GM20431 (cell line): Measurements from ENCODE around the gene FKBP5.
"Not testable (repeated sequence)": the region's sequence is repeated elsewhere in the genome, so short reads cannot be mapped to it uniquely, and the experiment has no call there.

Experiments used
- in situ Hi-C: fragments of 300-500 bp; cut with MseI, MboI; formaldehyde crosslinking; loops from one replicate; pipeline ENCODE4 v1.15.0; 2020; ENCODE audit warnings: low sequenced_read_pairs; ENCODE audit not compliant: unreplicated experiment

The FKBP5 gene

DNA sequence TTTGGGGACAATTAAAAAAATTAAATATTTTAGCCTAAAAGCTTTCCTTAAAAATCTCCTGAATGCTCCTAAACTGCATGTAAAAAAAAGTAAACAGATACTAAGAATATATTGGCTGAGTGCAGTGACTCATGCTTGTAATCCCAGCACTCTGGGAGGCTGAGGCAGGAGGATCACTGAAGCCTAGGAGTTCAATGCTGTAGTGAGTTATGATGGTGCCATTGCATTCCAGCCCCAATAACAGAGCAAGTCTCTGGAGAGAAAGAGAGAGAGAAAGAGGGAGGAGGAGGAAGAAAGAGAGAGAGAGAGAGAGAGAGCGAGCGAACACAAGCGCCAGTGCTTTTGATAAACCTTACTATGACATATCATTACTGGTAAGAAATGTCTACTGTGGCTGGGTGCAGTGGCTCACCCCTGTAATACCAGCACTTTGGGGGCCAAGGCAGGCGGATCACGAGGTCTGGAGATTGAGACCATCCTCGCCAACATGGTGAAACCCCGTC lies 58.8 kb downstream of the FKBP5 start:
- in situ Hi-C loops = no loop called here

DNA sequence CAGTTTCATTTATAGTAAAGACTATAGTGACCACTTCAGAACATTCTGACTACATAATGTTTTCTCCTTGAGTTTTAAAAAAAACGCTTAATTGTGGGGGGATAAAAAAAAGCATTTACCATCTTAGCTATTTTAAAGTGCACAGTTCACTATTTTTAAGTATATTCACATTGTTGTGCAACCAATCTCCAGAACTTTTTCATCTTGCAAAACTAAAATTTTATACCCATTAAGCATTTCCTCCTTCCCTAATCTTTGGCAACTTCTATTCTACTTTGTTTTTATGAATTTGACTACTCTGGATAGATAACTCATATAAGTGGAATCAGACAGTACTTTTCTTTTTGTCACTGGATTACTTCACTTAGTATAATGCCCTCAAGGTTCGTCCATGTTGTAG lies 62.3 kb downstream of the FKBP5 start:
- in situ Hi-C loops = no loop called here

DNA sequence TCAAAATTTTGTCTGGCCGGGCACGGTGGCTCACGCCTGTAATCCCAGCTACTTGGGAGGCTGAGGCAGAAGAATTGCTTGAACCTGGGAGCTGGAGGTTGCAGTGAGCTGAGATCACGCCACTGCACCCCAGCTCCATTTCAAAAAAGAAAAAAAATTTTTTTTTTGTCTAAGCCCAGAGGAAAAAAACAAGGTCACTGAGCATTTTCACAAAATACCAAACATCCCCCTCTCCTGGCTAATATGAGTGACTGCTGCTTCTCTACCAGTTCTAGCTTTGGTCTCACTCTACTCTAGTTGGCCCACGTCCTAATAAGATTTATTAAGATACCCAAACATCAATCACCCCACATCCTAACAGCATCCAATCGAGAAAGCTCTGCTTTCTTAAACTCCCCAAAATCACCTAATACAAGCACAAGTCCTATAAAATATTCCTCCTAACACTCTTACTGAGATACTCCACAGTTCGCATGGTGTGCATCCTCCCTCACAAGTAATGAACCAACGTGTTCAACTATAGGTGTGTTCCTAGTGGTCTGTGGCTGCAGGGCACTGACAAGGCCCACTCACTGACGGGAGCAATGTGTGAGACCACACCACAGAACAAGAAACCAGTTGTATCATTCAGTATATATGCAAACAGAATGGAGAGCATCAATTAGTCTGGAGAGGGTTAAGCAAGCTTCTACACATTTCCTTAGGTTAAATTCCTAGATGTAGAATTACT lies 64.2 kb downstream of the FKBP5 start:
- in situ Hi-C loops = no loop called here

DNA sequence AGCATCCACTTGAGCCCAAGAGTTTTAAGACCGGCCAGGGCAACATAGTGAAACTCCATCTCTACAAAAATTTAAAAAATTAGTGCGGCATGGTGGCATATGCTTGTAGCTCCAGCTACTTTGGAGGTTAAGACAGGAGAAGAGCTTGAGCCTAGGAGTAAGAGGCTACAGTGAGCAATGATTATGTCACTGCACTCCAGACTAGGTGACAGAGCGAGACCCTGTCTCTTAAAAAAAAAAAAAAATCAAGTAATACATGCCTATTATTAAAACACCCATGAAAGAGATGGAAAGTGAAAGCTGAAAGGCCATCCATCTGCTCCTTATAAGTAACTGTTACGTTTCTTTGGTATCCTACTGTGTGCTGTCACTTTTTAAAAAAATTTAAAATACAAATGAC lies 66.4 kb downstream of the FKBP5 start:
- in situ Hi-C loops = no loop called here

DNA sequence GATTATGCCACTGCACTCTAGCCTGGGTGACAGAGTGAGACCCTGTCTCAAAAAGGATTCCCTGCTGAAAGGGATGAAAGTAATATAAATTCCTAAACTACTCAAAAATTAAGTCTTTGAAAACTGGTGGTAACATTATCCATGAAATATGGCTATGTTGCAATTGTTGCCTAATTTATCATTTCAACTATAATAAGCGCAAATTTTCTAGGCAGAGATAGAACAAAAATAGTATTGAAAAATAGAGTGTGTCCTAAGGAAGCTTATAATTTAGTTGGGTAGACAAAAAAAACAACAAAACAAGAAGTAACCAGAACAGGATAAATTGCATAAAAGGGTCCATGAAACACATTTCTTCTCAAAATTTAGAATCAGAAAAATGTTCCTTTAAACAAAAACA lies 68.0 kb downstream of the FKBP5 start:
- in situ Hi-C loops = no loop called here

DNA sequence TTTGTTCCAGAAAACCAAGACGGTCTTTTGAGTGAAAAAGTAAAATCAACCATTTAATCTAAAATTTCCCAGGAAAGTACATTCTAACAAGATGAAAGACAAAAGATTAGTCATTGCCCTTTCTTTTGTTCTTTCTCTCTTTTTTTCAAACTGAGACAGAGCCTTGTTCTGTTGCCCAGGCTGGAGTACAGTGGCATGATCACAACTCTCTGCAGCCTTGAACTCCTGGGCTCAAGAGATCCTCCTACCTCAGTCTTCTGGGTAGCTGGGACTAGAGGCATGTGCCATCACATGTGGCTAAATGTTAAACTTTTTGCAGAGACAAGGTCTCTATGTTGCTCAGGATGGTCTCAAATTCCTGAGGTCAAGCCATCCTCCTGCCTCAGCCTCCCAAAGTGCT lies 75.0 kb downstream of the FKBP5 start:
- in situ Hi-C loops = no loop called here

DNA sequence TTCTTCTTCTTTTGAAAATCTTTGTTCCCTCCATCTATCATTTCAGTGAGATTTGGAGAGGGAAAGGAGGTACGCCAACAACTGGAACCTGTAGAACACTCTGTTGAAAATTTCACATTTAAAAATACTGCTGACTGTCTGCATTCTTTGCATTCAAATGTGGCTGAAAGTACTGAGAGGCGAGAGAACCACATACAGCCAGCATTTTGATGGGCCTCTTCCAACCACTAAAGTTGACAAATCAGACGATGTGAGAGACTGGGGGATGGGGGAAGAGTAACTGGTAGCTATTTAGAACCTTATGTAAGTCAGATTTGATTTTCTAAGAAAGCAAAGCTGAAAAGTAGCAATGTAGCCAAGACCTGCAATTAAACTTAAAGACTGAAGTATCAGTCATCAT lies 77.5 kb downstream of the FKBP5 start:
- in situ Hi-C loops = no loop called here

DNA sequence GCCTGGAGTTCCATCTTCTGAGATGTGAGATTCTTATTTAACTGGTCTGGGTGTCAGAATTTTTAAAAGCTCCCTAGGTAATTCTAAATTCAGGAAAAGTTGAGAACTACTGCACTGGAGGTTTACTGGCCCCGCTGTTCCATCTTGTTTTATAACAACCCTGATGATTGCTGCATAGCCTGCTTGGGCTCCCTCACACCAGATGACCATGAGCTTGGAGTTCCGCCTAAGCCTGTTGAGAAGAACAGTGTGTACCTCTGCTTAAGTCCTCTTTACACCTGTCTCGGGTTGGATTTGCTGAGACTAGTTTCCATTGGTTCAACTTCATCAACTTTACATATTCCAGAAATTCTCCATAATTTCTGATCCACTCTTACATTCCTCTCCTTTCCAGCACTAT lies 77.9 kb downstream of the FKBP5 start:
- in situ Hi-C loops = no loop called here

DNA sequence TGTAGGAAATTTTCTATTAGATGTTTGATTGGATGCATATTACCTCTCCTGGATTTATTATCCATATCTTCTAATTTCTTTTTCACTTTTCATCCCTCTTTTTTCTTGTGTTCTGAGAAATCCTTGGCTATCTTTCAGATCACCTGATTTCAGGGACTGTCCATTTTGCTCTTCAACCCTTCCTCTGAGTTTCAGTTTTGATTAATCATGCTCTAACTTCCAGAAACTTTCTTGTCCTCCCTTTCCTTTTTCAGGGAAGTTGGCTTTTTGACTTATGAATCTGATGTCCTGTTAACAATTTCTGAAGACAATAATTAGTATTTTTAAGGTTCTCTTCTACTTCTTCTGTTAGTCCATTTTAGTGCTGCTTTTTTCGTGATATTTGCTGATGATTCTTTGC lies 79.1 kb downstream of the FKBP5 start:
- in situ Hi-C loops = no loop called here

DNA sequence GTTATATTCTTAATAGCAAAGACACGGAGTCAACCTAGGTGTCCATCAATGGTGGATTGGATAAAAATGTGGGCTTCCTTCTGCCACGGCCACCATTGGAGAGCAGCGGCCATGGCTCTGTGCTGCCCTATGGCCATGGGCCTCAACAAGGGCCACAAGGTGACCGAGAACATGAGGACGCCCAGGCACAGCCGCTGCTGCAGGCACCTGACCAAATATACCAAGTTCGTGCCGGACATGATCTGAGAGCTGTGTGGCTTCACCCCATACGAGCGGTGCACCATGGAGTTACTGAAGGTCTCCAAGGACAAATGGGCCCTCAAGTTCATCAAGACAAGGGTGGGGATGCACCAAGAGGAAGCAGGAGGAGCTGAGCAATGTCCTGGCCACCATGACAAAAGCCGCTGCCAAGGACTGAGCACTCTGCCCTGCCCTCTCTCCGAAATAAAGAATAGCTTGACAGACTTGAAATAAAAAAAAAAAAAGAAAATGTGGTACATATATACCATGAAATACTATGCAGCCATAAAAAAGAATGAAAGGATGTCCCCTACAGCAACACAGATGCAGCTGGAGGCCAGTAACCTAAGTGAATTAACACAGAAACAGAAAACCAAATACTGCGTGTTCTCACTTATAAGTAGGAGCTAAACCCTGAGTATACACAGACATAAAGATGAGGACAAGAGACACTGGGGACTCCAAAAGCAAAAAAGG lies 81.0 kb downstream of the FKBP5 start:
- in situ Hi-C loops = no loop called here

DNA sequence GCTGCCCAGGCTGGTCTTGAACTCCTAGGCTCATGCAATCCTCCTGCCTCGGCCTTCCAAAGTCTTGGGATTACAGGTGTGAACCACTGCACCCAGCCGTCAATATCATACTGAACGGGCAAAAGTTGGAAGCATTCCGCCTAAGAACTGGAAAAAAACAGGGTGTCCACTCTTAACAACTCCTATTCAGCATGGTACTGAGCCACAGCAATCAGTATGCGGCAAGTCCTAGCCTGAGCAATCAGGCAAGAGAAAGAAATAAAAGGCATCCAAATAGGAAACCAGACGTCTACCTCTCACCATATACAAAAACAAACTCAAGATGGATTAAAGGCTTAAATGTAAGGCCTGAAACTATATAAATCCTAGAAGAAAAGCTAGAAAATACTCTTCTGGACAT lies 83.1 kb downstream of the FKBP5 start:
- in situ Hi-C loops = no loop called here

DNA sequence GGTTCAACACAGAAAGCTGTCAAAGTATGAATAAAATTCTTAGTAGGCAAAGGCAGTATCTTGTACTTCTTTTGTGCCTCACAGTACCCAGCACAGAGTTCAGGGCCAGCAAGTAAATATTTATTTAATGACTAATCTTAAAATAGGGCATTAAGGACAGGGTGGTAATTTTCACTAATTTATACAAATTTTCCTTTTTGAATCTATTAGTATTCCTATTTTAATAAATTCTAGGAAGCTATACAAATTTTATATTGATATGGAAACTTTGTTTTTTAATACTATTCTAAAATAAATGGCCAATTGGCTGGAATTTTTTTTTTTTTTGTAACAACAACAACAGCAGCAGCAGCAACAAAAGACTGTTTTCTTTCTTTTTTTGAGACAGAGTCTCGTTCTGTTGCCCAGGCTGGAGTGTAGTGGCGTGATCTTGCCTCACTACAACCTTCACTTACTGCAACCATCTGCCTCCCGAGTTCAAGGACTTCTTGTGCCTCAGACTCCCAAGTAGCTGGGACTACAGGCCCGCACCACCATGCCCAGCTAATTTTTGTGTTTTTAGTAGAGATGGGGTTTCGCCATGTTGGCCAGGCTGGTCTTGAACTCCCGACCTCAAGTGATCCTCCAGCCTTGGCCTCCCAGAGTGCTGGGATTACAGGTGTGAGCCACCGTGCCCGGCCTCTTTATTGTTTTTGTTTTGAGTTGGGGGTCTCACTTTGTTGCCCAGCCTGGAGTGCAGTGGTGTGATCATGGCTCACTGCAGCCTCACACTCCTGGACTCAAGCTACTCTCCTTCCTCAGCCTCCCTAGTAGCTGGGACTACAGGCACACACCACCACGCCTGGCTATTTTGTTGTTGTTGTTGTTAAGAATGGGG lies 85.2 kb downstream of the FKBP5 start:
- in situ Hi-C loops = no loop called here

DNA sequence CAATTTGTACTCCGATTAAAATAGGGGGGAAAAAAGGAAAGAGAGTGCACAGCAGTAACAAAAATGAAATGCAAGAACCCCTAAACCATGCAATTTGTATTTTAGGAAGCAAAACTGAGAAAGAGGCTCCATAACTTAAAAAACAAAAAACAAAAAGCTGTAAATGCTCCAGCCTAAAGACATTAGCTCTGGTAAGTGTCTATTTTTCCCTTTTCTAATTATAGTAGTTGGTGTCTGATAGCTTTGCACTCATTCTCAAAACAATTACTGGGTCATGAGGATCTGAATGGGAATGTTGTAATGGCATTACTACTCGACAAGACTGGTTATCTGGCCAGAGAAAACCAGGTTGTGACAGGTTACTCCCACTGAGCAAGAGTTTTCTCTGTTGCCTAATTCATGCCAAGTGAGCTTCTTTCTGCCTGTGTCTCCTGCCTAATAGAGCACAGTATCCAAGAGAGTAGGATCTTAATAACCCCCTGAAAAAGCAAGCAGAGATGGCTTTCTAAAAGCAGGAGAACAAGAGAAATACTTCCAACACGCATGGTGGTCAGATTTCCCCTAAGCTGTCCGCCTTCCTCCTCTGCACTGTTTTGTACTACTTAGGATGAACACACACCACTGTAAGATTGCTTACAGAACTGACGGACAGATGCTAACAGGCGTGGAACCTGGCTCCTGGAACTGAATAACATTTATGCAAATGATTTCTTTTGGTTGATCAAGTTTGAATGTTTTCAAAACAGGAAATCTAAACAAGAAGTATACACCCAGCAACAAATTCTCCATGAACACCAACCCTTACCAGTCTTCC lies 86.4 kb downstream of the FKBP5 start:
- in situ Hi-C loops = no loop called here

DNA sequence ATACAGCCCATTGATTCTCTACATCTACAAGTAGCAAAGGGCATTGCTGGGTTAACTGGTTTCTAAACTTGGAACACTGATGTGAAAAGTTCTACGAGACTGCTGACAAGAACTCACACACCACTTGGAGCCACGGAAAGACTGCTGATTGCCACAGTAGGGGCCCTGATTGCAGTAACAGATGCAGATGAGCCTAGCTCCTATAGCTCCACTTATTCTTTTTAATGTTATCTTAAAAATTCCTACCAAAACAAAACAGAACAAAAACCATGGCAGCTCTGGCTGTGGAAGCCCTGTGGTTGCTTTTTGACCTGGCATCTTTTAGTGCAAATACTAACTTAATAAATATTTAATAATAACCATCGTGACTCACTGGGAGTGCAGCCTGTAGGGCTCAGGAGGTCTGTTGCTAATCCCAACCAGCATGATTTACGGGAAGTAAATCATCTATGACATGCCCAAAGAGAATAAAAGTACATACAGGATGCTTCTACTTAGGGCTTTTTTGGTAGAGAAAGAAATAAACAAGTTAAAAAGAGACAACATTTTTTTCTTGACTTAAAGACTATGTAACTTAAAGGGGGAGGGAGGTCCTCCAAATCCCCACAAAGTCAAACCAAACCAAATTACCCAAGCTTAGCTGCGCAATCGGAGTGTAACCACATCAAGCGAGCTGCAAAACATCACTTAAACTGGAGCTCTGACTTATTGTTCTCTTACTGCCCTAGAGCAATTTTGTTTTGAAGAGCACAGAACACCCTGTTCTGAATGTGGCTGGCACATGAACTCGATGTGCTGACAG lies 87.2 kb downstream of the FKBP5 start:
- in situ Hi-C loops = no loop called here

DNA sequence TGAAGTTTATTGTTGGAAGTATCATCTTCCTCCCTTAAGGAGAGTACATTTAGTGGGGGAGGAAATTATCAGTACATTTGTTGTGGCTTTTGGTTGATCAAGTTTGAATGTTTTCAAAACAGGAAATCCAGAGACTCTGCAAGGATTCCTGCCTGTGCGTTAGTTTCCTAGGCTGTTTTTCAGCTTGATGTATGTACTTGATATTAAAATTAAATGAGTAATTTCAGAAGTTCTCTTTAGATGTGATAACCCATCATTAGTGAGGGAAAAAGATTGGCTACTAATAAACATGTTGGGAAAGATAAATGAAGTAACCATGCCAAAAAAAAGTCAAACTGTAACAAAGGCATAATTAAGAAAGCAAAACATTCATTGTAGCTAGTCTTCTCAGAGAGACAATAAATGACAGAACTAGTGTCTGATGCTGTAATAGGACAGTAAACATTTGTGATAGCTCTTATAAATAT lies 88.0 kb downstream of the FKBP5 start:
- in situ Hi-C loops = no loop called here

DNA sequence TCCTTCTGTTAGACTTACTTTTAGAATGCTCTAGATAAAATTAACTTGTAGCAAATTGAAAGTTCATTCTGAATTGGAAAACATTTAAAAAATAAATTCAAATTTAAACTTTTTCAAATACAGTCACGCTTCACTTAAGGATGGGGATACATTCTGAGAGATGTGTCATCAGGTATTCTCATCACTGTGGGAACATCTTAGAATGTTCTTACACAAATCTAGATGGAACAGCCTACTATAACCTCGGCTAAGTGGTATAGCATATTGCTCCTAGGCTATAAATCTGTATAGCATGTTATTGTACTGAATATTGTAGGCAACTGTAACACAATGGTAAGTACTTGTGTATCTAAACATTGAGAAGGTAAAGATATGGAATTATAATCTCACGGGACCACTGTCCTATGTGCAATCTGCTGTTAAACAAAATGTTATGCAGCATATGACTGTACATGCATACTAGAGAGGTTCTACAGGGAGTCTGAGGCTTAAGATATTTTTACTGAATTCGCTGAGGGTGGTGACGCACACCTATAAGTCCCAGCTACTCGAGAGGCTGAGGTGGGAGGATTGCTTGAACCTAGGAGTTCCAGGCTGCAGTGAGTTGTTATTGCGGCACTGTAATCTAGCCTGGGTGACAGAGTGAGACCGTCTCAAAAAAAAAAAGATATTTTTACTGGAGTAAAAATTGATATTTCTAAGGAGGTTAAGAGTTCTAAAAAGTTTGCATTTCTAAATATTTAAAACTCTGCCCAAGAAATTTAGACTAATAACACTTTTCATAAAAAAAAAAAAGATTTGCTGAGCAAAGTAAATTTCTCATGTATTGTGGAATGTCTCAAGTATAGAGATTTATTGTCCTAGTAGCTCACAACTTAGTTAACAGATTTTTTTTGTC lies 88.7 kb downstream of the FKBP5 start:
- in situ Hi-C loops = no loop called here

DNA sequence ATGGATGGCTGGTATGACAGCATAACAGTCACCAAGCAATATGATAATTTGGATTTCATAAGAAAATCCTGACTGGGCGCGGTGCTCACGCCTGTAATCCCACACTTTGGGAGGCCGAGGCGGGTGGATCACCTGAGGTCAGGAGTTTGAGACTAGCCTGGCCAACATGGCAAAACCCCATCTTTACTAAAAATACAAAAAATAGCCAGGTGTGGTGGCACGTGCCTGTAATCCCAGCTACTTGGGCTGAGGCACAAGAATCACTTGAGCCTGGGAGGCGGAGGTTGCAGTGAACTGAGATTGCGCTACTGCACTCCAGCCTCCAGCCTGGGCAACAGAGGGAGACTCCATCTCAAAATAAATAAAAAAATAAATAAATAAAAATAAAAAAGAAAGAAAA lies 90.1 kb downstream of the FKBP5 start:
- in situ Hi-C loops = not testable (repeated sequence)
